Endothelial cell of umbilical vein (primary cell): ENCODE data around the gene FRMD4A. TPM values are rescaled to one million over a fixed set of nuclear protein-coding genes. Genes with fewer than 3 reads are reported as not detected.

Experiments used
- BruUV-seq: library from RNA; stranded (reverse); fragments of 400-500 nt; replicated peaks from 2 replicates; lab custom pipeline; 2021; lab: Mats Ljungman, UMichigan
- CTCF ChIA-PET: fragments of 300-600, 350-600 bp; sonication (Branson Sonifier 250); formaldehyde crosslinking; loops from one replicate; lab custom pipeline; 2021; ENCODE audit warnings: antibody characterized with exemption, inconsistent platforms; lab: Charles Lee
- POLR2A ChIA-PET: fragments of 300-600, 350-600 bp; sonication (Branson Sonifier 250); formaldehyde crosslinking; loops from one replicate; lab custom pipeline; 2021; ENCODE audit warnings: antibody characterized with exemption, inconsistent platforms; lab: Charles Lee
- DNase-seq: peaks from one replicate; pipeline ENCODE4 v3.0.0-alpha.2; 2011; ENCODE audit warnings: low read depth, low spot score
- FAIRE-seq: peaks from 2 replicates; lab custom pipeline; 2011; peaks lifted over from hg19 to GRCh38; lab: Jason Lieb, UNC
- H2AFZ ChIP-seq: 2 replicates; pipeline ENCODE4 v1.6.0; 2012; ENCODE audit warnings: low read depth, low read length, control low read depth, inconsistent platforms
- H3K27ac ChIP-seq: 2 replicates; pipeline ENCODE4 v1.5.1; 2011; ENCODE audit warnings: low read depth, mild to moderate bottlenecking, control low read depth, low read length, moderate library complexity; ENCODE audit not compliant: insufficient read depth
- H3K27me3 ChIP-seq, 2 experiments: 2 replicates each; pipeline versions ENCODE4 v1.6.0 to v1.6.1; 2011; ENCODE audit warnings: low read length in 2 of 2, mixed read lengths in 1 of 2; ENCODE audit not compliant: control insufficient read depth in 2 of 2, insufficient read depth in 2 of 2
- H3K36me3 ChIP-seq, 2 experiments: 2 replicates in 1 of 2; 3 replicates in 1 of 2; pipeline ENCODE4 v1.5.1; 2011; ENCODE audit warnings: low read length in 2 of 2, mild to moderate bottlenecking in 1 of 2, moderate library complexity in 1 of 2; ENCODE audit not compliant: control insufficient read depth in 2 of 2, insufficient read depth in 2 of 2; ENCODE audit errors: extremely low read depth in 1 of 2
- H3K4me1 ChIP-seq: 3 replicates; pipeline ENCODE4 v1.5.1; 2011; ENCODE audit warnings: mild to moderate bottlenecking, low read length; ENCODE audit not compliant: control insufficient read depth, insufficient read depth; ENCODE audit errors: extremely low read depth
- H3K4me2 ChIP-seq: 2 replicates; pipeline ENCODE4 v1.6.1; 2011; ENCODE audit warnings: low read length, control low read depth, mixed read lengths; ENCODE audit not compliant: insufficient read depth
- H3K4me3 ChIP-seq, 3 experiments: fragments of 200-600 bp in 1 of 3; sonication (generic), shearing (Covaris generic) in 1 of 3; replicated peaks in 1 of 3; 2 replicates each; pipeline ENCODE4 v1.5.1; 2011 to 2016; ENCODE audit warnings: control low read depth in 3 of 3, low read length in 3 of 3, mild to moderate bottlenecking in 2 of 3, inconsistent platforms in 1 of 3, low read depth in 1 of 3, moderate library complexity in 1 of 3; ENCODE audit not compliant: insufficient read depth in 1 of 3
- H3K79me2 ChIP-seq: 2 replicates; pipeline ENCODE4 v1.6.0; 2012; ENCODE audit warnings: low read length, inconsistent platforms; ENCODE audit not compliant: control insufficient read depth, insufficient read depth
- H3K9ac ChIP-seq: replicated peaks from 2 replicates; pipeline ENCODE3; 2011; ENCODE audit warnings: low read length, control low read depth; ENCODE audit not compliant: insufficient read depth; ENCODE audit errors: extremely low read depth
- H3K9me1 ChIP-seq: replicated peaks from 3 replicates; pipeline ENCODE4 v1.6.0; 2011; ENCODE audit warnings: mild to moderate bottlenecking, low read length; ENCODE audit not compliant: control insufficient read depth, insufficient read depth; ENCODE audit errors: extremely low read depth
- H3K9me3 ChIP-seq: replicated peaks from 2 replicates; pipeline ENCODE4 v1.5.1; 2012; ENCODE audit warnings: low read length, inconsistent platforms; ENCODE audit not compliant: control insufficient read depth, insufficient read depth
- H4K20me1 ChIP-seq: replicated peaks from 2 replicates; pipeline ENCODE3; 2011; ENCODE audit warnings: mild to moderate bottlenecking, low read length; ENCODE audit not compliant: control insufficient read depth, insufficient read depth; ENCODE audit errors: extremely low read depth
- CTCF ChIP-seq, 2 donors: IDR thresholded peaks; 1 replicate in 1 of 2; 2 replicates in 1 of 2; pipeline ENCODE4 v1.5.1; 2011; ENCODE audit warnings: low read length in 2 of 2, mild to moderate bottlenecking in 2 of 2, moderate library complexity in 2 of 2, control low read depth in 1 of 2, inconsistent platforms in 1 of 2, low read depth in 1 of 2; ENCODE audit not compliant: insufficient read depth in 1 of 2; ENCODE audit errors: extremely low read depth in 1 of 2
- EZH2 ChIP-seq: IDR thresholded peaks from 2 replicates; pipeline ENCODE4 v1.6.1; 2012; ENCODE audit warnings: borderline replicate concordance, low read depth, mild to moderate bottlenecking, moderate library complexity, low read length, inconsistent platforms; ENCODE audit not compliant: severe bottlenecking
- FOS ChIP-seq: IDR thresholded peaks from 2 replicates; pipeline ENCODE4 v1.6.1; 2011; ENCODE audit warnings: mild to moderate bottlenecking, low read length, moderate library complexity, borderline replicate concordance; ENCODE audit not compliant: insufficient read depth
- GATA2 ChIP-seq: IDR thresholded peaks from 2 replicates; pipeline ENCODE4 v1.7.0; 2011; ENCODE audit warnings: low read depth, mild to moderate bottlenecking, moderate library complexity, mixed read lengths, low read length; ENCODE audit not compliant: insufficient read length, insufficient read depth
- JUN ChIP-seq: IDR thresholded peaks from 2 replicates; pipeline ENCODE4 v1.6.1; 2011; ENCODE audit warnings: borderline replicate concordance, low read depth; ENCODE audit not compliant: insufficient read length, insufficient read depth
- MAX ChIP-seq: IDR thresholded peaks from 2 replicates; pipeline ENCODE4 v1.6.1; 2011; ENCODE audit not compliant: insufficient read depth, insufficient read length
- MYC ChIP-seq: IDR thresholded peaks from one replicate; pipeline ENCODE4 v1.6.1; 2011; ENCODE audit warnings: mild to moderate bottlenecking, low read depth, low read length
- POLR2A ChIP-seq: IDR thresholded peaks from 2 replicates; pipeline ENCODE4 v1.6.1; 2012; ENCODE audit warnings: low read depth, mild to moderate bottlenecking, control low read depth, low read length
- POLR2AphosphoS5 ChIP-seq: IDR thresholded peaks from 2 replicates; pipeline ENCODE4 v1.6.1; 2012; ENCODE audit warnings: low read depth, mild to moderate bottlenecking, control low read depth, low read length, moderate library complexity; ENCODE audit not compliant: insufficient read depth
- dilution Hi-C: fragments of 300-500 bp; cut with MboI; formaldehyde crosslinking; loops from one replicate; pipeline ENCODE4 v1.15.0; 2019; ENCODE audit warnings: low sequenced_read_pairs; ENCODE audit not compliant: extremely low pct_ligation_motif_present
- intact Hi-C: fragments of 100-400 bp; cut with micrococcal nuclease; formaldehyde crosslinking; loops from one replicate; pipeline ENCODE4 v1.10.0; 2022
- polyA plus RNA-seq, 4 experiments: library from polyadenylated mRNA; depleted of rRNA in 3 of 4; stranded (reverse) in 3 of 4; unstranded in 1 of 4; fragments of >200 nt; gene quantifications; 2 replicates each; pipeline versions ENCODE4 v1.2.1 to v1.2.3, GENCODE V29; 2011 to 2012; ENCODE audit warnings: missing spikeins in 1 of 4
- total RNA-seq: library from RNA; stranded (reverse); gene quantifications from 2 replicates; pipeline ENCODE4 v1.2.3, GENCODE V29; 2021

The FRMD4A gene
- total and polyA plus RNA-seq, 2 donors (not counting 3 experiments of a cell fraction or from before 2014, with no cell fraction given), result 123 to 148 TPM

- no peaks in the 10 kb centered on the region for H4K20me1 ChIP-seq
- ChIA-PET CTCF (interaction anchor here (0.8 to 2.0 kb wide), 3 partner anchors 10 to 24 kb away, joined by 3 to 8 read pairs (median 5); no protein-coding TSS in a partner anchor), POLR2A (no interaction called here)
- no peaks in the 10 kb centered on the region for H3K9me1 ChIP-seq
- H3K4me1 ChIP-seq, result no peaks in the 10 kb centered on the region
- no peaks in the 10 kb centered on the region for H3K79me2 ChIP-seq
- no peak for TF ChIP-seq POLR2AphosphoS5
- no peak for TF ChIP-seq GATA2
- no peak for TF ChIP-seq POLR2A
- no peak for TF ChIP-seq JUN
- no peak for TF ChIP-seq MYC
- TF ChIP-seq MAX, result no peak
- no peak for TF ChIP-seq FOS
- TF ChIP-seq CTCF (IDR thresholded peaks at IDR 0.05; ENCODE audit: extremely low read depth in 1 of 2, insufficient read depth in 1 of 2, low read depth in 1 of 2, low read length in 2 of 2), result no peak
- no peak for TF ChIP-seq EZH2
- dilution Hi-C loops (no loop called here), intact Hi-C loops (no loop called here)
- no TSS peak for BruUV-seq
- H3K9ac ChIP-seq, result no peak overlapping the region
- H3K4me2 ChIP-seq, result no peak overlapping the region
- no peak for DNase-seq
- no peaks in the 10 kb centered on the region for H3K36me3 ChIP-seq
- peaks cover 6 to 11% of the 10 kb centered on the region in 2 experiments for H3K27me3 ChIP-seq
- no peak overlapping the region for H3K27ac ChIP-seq
- H3K4me3 ChIP-seq, result no peak overlapping the region
- FAIRE-seq, result no peak
- H2AFZ ChIP-seq, result no peak overlapping the region
- no peaks in the 10 kb centered on the region for H3K9me3 ChIP-seq
These were observed 268.0 kb downstream of the FRMD4A start for GRCh38 chr10:14062528-14063260.
